ENCODE results near the gene TAPBP. TPM values are rescaled to one million over a fixed set of nuclear protein-coding genes. Genes with fewer than 3 reads are reported as not detected.
"Not testable (repeated sequence)": the region's sequence is repeated elsewhere in the genome, so short reads cannot be mapped to it uniquely, and the experiment has no call there.

Gene TAPBP
- total RNA-seq, 1 donor from 2014 or later: 132 TPM

DNA sequence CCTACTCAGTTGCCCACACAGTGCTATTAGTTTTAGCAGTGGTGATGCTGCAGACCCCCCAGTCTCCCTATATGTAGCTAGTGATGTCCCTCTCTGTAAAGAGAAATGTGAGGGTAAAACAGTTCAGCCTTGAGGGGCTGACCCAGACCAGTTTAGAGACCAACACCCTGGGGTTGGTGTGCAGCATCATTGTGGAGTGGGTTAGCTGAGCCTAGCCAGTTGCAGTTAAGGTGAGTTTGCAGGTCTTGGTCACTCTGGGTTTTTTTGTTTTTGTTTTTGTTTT lies 37.4 kb downstream of the TAPBP start:
- no peak for DNase-seq (ENCODE audit: low spot score)

DNA sequence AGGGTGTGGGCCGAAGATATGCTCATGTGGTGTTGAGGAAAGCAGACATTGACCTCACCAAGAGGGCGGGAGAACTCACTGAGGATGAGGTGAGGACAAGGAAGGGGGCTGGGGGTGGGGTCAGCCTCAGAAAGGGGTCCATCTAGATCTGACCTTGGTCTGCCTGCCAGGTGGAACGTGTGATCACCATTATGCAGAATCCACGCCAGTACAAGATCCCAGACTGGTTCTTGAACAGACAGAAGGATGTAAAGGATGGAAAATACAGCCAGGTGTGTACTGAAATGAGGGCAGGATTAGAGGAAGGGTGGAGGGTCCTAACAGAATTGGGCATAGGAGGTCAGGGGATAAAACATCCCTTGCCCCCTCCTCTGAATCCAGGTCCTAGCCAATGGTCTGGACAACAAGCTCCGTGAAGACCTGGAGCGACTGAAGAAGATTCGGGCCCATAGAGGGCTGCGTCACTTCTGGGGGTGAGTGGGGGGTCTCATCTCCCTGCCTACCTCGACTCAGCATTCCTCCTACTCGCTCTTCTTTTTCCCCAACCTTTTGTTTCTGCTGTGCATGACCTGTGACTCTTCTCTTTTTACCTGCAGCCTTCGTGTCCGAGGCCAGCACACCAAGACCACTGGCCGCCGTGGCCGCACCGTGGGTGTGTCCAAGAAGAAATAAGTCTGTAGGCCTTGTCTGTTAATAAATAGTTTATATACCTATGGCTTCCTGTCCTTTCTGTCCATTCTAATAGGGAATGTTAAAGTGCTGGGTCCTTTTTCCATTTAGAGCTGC lies 37.9 kb downstream of the TAPBP start:
- not testable (repeated sequence) for DNase-seq (ENCODE audit: low spot score)

DNA sequence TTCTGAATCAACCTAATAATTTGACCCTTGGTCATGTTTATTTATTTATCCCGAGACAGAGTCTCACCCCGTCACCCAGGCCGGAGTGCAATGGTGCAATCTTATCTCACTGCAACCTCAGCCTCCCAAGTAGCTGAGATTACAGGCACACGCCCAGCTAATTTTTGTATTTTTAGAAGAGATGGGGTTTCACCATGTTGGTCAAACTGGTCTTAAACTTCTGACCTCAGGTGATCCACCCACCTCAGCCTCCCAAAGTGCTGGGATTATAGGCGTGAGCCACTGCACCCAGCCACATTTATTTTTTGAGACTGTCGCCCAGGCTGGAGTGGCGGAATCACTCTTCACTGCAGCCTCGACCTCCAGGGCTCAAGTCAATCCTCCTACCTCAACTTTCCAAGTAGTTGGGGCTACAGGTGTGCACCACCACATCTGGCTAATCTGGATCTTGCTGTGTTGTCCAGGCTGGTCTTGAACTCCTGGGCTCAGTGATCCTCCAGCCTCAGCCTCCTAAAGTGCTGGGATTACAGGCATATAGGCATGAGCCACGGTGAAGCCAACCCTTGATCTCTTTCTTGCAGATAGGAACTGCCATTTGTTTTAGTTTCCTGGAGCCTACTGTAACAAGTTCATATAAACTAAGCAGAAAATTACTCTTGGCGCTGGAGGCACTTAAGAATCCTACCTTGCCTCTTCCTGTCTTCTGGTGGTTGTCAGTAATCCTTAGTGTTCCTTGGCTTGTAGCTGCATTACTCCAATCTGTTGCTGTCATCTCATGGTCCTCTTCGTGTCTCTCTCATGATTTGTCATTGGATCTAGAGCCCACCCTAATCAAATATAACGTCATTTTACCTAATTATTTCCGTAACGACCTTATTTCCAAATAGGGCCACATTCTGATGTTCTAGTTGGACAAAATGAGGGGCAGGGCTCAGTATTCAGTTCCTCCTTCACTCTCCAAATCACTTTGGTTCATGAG lies 39.7 kb downstream of the TAPBP start:
- no peak for DNase-seq (ENCODE audit: low spot score)

DNA sequence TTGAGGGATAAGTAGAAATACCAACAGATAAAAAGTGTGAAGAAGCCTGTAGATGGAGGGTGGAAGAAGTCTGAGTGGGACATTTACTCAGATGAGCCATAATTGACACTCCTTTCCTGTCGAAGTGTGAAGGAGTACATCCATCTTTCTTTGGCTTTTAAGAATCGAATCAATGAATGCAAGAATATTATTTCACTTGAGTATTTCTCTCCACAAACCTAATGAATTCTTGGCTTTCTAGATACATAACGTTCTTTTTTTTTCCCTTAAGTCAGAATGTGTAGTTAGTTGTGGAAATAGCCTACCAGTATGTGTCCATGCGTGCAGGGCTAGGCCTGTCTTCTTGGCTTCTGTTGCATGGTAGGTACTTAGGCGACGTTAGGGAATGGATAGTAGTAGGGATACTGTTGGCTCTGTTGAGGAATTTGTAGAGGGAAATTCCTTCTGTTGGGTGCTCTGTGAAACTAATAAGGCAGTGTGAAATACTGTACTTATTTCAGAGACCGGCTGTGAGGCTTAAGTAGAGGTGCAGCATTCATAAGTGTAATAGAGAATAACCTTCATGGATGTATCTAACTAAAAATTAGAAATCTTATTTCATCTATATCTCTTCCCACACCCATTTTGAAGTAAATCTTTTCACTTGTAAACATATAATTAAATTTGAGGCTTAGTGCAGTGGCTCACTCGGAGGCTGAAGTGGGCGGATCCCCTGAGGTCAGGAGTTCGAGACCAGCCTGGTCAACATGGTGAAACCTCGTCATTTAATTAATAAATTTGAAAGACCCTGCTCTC lies 40.6 kb downstream of the TAPBP start:
- DNase-seq (ENCODE audit: low spot score): no peak

DNA sequence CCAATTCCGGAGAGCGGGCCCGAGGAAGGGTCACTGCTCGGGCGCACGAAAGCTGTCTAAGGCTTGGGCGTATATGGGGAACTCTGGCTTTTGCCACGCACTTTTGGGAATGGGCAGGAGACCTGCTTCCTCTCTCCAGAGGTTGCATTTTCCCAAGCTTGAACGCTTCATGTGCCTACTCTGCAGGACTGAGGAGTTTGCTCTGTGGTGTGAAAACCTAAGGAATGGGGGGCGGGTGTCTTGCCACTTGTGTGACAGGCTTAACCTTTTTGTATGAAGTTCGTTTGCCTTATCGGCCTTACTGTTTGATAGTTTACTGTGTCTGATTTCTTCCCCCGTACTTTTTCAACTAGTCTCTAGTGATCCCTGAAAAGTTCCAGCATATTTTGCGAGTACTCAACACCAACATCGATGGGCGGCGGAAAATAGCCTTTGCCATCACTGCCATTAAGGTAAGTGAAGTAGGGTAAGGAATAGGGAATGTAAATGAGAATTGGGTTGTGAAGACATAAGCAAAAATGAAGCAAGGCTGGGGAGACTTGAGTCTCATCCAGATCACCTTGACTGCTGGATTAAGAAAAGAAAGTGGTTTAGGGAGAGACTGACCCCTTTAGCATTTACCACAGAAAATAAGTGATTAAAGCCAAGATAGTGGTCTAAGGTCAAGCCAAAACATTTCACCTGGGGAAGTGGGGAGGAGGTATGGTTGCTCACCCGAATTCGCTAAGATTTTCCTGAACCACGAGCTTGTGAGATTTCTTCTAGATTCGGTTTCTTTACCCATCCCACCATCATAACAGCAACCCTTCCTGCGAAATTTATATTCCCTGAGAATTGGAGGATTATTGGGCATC lies 41.4 kb downstream of the TAPBP start:
- no peak for DNase-seq (ENCODE audit: low spot score)

DNA sequence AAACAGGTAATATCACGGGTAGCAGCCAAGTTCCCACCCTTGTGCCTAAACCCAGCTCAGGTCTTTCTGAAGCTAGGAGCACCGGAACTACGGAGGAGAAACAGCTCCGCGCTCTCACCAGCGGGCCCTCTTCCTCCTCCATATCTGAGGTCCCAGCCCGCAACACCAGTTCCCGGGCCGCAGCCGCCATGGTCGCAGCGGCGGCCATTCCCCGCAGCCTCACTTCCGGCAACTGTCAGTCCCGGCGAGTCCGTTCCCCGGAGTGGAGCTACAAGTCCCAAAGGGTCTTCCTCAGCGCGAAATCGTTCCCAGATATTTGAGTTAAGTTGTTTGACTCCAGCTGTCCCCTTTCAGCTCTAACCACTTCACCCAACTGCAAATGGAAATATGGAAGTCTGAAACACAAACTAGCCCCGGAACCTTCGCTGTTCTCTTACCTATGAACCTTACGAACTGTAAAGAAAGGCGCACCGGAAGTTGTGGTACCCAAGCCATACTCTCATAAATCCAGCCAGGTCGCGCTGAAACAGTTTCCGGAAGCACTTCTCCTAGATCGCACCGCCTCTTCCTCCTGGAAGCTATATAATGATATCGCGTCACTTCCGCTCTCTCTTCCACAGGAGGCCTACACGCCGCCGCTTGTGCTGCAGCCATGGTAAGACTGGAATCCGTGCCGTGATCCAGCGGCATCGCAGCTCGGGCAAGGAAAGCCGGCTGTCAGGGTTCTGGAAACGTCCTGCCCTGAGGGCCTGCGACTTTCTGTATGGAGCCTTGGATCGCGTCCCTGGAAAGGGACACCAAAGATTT lies 42.2 kb downstream of the TAPBP start, which contains the start of the genes RPS18 and VPS52:
RPS18 (plus strand) TSS at position 608 of the 807 bp plus-strand sequence; CDS start at position 653, 45 bp downstream.
VPS52 (minus strand) TSS at position 409 of the 807 bp plus-strand sequence; CDS start at position 208, 201 bp downstream.
- peak; percentile 97 for DNase-seq (ENCODE audit: low spot score)

DNA sequence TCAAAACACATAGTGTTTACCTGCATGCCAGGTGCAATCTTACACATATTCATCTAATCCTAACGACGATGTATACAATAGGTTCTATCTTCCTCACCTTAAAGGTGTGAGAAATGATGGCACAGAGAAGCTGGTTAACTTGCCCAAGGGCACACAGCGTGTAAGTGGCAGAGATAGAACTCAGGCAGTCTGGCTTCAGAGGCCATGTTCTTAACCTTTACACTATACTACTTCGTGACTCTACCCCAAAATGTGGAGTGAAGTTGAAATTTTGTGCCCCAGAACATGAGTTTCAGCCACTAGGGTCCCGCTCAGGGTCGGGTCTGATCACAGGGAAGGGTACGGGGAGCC lies 42.8 kb downstream of the TAPBP start:
- DNase-seq (ENCODE audit: low spot score): no peak

DNA sequence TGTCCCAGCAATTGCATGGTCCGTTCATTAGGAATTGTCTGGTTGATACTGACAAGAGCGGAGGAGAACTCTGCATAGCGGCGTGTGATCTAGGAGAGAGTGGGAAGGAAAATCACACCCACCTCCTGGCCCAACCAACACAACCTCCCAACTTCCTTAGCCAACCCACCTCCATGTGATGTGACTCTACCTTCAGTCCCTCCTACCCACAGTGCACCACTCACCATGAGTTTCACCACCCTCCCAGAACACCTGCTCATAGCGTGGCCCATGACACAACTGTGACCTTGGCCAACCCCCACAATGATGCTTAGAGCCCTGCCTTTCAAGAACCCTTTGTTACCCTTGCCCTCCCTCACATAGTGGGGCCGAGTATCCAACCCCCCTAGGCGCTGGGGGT lies 49.9 kb downstream of the TAPBP start:
- no peak for DNase-seq (ENCODE audit: low spot score)

DNA sequence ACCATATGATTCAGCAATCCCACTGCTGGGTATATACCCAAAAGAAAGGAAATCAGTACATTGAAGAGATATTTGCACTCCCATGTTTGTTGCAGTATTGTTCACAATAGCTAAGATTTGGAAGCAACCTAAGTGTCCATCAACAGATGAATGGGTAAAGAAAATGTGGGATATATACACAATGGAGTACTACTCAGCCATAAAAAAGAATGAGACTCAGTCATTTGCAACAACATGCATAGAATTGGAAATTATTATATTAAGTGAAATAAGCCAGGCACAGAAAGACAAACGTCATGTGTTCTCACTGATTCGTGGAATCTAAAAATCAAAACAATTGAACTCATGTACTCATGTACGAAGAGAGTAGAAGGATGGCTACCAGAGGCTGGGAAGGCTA lies 51.4 kb downstream of the TAPBP start:
- not testable (repeated sequence) for DNase-seq (ENCODE audit: low spot score)

DNA sequence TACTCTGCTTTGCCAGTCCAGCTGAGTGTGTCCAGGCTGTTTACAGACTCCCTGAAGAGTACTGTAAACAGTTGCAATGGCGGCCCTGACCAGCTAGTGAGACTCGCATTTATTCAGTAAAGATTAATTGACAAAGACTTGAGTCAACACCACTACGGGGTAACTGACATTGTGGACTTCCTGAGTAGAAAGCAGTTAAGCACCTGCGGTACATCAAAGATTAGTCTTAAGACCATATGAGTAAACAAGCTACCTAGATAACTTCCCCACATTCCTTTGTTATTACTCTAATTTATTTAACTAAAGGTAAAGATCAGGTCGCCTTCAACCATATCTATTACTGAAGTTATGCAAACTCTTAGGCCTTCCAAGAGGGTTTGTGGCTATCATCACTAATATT lies 54.8 kb downstream of the TAPBP start:
- DNase-seq (ENCODE audit: low spot score): no peak

DNA sequence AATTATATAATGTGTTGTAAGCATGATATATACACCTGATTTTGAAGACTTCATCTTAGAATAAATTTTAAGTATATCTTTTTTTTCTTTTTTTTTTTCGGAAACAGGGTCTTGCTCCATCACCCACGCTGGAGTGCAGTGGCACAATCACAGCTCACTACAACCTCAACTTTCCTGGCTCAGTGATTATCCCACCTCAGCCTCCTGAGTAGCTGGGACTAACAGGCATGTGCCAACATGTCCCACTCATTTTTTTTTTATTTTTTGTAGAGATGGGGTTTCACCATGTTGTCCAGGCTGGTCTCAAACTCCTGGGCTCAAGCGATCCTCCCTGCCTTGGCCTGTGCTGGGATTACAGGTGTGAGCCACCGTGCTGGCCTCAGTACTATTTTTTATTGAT lies 59.3 kb downstream of the TAPBP start:
- DNase-seq (ENCODE audit: low spot score): no peak

DNA sequence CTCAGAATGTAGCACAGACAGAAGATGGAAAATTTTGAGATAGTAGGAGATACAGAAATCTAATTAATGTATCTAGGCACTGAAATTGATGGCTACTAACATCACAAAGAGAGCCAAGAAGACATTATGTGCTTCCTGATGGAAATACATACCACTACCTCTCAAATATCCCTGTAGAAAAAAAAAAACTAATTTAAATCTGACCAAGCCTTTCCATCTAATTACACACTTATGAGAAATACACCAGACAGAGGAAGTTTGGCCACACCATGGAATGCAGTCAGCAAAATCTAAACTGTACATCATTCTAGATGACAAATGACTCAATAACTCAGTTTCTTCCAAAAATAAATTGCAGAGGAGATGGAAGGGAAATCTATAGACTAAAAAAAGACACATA lies 61.1 kb downstream of the TAPBP start:
- no peak for DNase-seq (ENCODE audit: low spot score)

DNA sequence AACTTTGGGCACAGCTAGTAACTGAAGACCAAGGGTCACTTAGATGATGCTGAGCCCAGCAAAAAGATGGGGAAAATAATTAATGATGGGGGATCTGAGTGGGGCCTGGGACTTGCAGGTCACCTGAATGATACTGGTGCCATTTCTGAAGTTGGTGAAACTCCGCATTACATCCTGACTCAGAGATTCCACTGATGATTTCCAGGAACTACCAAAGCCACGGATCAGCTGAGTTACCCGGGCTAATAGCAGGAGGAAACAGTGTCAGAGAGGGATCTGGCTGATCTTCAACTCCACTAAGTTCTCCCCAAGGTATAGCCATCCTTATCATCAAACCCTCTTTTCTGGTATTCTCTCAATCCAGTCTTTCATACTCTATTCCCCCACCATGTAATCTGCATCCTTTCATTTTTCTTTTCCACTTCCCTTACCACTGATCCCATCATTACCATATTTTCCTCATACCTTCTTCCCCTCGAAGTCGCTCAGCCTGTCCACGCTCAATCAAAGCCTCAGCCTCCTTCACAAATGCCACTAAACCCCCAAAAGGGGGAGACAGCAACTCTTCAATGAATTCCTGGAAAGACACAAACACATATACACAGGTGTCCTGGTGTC lies 62.4 kb downstream of the TAPBP start:
- no peak for DNase-seq (ENCODE audit: low spot score)

DNA sequence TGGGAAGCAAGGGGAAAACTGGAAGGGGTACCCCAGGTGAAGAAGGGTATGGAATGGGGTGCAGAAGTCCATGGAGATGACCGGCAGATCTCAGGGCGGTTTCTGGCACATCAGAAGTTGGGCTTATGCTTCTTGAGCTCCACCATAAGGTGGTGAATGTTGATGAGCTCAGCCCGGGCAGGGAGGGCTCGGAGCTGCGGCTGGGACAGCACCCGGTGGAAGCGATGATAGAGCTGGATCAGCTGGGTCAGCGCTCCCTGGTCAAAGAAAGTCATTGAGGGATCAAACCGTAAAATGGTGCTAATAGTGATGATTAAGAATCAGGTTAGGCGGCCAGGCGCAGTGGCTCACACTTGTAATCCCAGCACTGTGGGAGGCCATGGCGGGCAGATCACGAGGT lies 63.1 kb downstream of the TAPBP start:
- no peak for DNase-seq (ENCODE audit: low spot score)

DNA sequence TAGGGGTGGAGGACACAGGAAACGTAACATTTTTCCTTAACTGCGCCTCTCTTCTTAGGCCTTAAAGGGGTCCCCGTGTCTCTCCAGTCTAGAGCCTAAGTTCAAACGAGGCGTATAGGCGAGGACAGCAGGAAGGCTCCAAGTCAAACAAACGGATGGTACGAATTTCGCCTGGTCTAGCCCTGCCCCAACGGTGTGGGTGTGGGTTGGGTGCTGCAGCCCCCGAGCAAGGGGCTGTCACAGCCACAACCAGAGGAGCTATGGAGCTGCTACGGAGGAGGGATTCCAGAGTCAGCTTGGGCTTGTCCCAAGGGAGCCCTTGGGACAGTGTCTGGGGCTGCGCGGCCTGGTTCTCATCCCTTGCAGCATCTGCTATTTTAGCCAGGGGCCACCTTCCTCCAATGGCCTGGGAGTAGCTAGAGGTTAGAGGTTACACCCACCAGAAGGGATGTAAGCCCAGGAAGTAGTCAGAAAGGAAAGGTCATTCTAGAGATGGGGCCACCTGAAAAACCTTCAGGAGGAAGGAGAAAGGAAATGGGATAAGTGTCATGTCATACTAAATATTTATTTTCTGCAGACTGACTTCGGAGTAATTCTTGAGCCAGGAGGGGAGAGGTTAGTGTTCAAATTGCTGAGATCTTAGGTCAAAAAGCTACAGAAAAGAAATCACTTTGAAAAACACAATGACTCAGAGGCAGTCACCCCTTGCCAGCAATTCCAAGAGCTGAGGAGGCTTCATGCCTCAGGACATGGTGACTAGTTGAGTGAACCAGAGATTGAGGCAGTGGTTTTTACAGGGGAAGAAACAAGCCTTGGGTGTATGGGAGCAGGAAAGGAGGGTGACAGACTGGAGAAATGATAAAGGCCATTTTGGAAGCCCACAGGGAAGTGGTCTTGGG lies 63.9 kb downstream of the TAPBP start:
- DNase-seq (ENCODE audit: low spot score): no peak

Measured in ureter (tissue), 1 donor.